H1 (cell line): ENCODE measurements around the gene HHIPL2. TPM values are rescaled to one million over a fixed set of nuclear protein-coding genes. Genes with fewer than 3 reads are reported as not detected.

Source experiments
- CTCF ChIA-PET: fragments of 300-600 bp; sonication (Branson Sonifier 250); formaldehyde crosslinking; loops from one replicate; lab custom pipeline; 2021; ENCODE audit not compliant: partially characterized antibody; lab: Charles Lee
- POLR2A ChIA-PET: fragments of 300-600 bp; sonication (Branson Sonifier 250); formaldehyde crosslinking; loops from one replicate; lab custom pipeline; 2021; ENCODE audit warnings: inconsistent platforms; ENCODE audit not compliant: partially characterized antibody; lab: Charles Lee
- DNase-seq, 2 experiments: peaks; one replicate each; pipeline versions ENCODE4 v3.0.0 to v3.0.0-alpha.2; 2010 to 2022; ENCODE audit warnings: low spot score in 2 of 2, low read depth in 1 of 2, mixed read lengths in 1 of 2
- FAIRE-seq: peaks from 2 replicates; lab custom pipeline; 2011; peaks lifted over from hg19 to GRCh38; lab: Jason Lieb, UNC
- H2AFZ ChIP-seq: 2 replicates; pipeline ENCODE4 v1.8.1; 2012; ENCODE audit warnings: low read length, inconsistent platforms
- H2AK5ac ChIP-seq: 2 replicates; pipeline ENCODE4 v1.6.1; 2013; ENCODE audit warnings: low read depth, low read length
- H2BK120ac ChIP-seq: replicated peaks from 2 replicates; pipeline ENCODE3; 2013; ENCODE audit warnings: low read depth, low read length, inconsistent platforms
- H2BK12ac ChIP-seq: 2 replicates; pipeline ENCODE4 v1.6.1; 2013; ENCODE audit warnings: low read depth, low read length
- H2BK15ac ChIP-seq: 2 replicates; pipeline ENCODE4 v1.6.1; 2013; ENCODE audit warnings: low read length
- H2BK20ac ChIP-seq: 2 replicates; pipeline ENCODE4 v1.6.1; 2013; ENCODE audit warnings: low read length
- H2BK5ac ChIP-seq: 2 replicates; pipeline ENCODE4 v1.6.1; 2013; ENCODE audit warnings: low read depth, low read length
- H3K14ac ChIP-seq: 2 replicates; pipeline ENCODE4 v1.6.1; 2013; ENCODE audit warnings: inconsistent platforms; ENCODE audit not compliant: insufficient read length
- H3K18ac ChIP-seq: 2 replicates; pipeline ENCODE4 v1.6.1; 2013; ENCODE audit warnings: low read length; ENCODE audit errors: extremely low read depth
- H3K23ac ChIP-seq: 2 replicates; pipeline ENCODE4 v1.6.1; 2013; ENCODE audit warnings: inconsistent platforms; ENCODE audit not compliant: insufficient read length
- H3K23me2 ChIP-seq: 2 replicates; pipeline ENCODE4 v1.6.1; 2013; ENCODE audit warnings: low read depth, low read length
- H3K27ac ChIP-seq: 2 replicates; pipeline ENCODE4 v1.6.1; 2011; ENCODE audit warnings: low read depth, low read length, inconsistent platforms
- H3K27me3 ChIP-seq, 4 experiments: replicated peaks in 1 of 4; 1 replicate in 1 of 4; 2 replicates in 3 of 4; pipeline versions ENCODE4 v1.6.1 to v1.8.1; 2011 to 2013; ENCODE audit warnings: low read length in 3 of 4, mild to moderate bottlenecking in 3 of 4, inconsistent platforms in 2 of 4, mixed read lengths in 2 of 4, moderate library complexity in 1 of 4; ENCODE audit not compliant: control insufficient read depth in 3 of 4, insufficient read depth in 3 of 4; ENCODE audit errors: extremely low read depth in 1 of 4
- H3K36me3 ChIP-seq, 4 experiments: 2 replicates each; pipeline versions ENCODE4 v1.6.1 to v1.8.1; 2011 to 2013; ENCODE audit warnings: mild to moderate bottlenecking in 4 of 4, low read length in 3 of 4, moderate library complexity in 2 of 4, control low read depth in 1 of 4, inconsistent platforms in 1 of 4; ENCODE audit not compliant: insufficient read depth in 4 of 4, control insufficient read depth in 2 of 4
- H3K4ac ChIP-seq: replicated peaks from 2 replicates; pipeline ENCODE3; 2013; ENCODE audit warnings: low read length, low read depth, mixed read lengths, inconsistent platforms; ENCODE audit not compliant: insufficient read length
- H3K4me1 ChIP-seq, 4 experiments: replicated peaks in 1 of 4; 1 replicate in 1 of 4; 2 replicates in 3 of 4; pipeline versions ENCODE4 v1.6.1 to v1.8.1; 2011 to 2013; ENCODE audit warnings: low read length in 3 of 4, inconsistent platforms in 2 of 4, mixed read lengths in 1 of 4; ENCODE audit not compliant: insufficient read depth in 4 of 4, control insufficient read depth in 3 of 4
- H3K4me2 ChIP-seq, 2 experiments: 2 replicates each; pipeline versions ENCODE4 v1.6.1 to v1.8.1; 2011 to 2013; ENCODE audit warnings: low read depth in 2 of 2, low read length in 2 of 2, control low read depth in 1 of 2, inconsistent platforms in 1 of 2, mild to moderate bottlenecking in 1 of 2; ENCODE audit not compliant: insufficient read depth in 1 of 2
- H3K4me3 ChIP-seq, 4 experiments: fragments of 200-600, 300-600 bp in 1 of 4; sonication (generic), shearing (Covaris generic), sonication (Bioruptor Twin) in 1 of 4; 2 replicates each; pipeline versions ENCODE4 v1.5.1 to v1.8.1; 2011 to 2016; ENCODE audit warnings: low read length in 4 of 4, low read depth in 3 of 4, control low read depth in 2 of 4, inconsistent platforms in 2 of 4, mild to moderate bottlenecking in 2 of 4, mixed read lengths in 1 of 4, moderate library complexity in 1 of 4; ENCODE audit not compliant: insufficient read depth in 2 of 4; ENCODE audit errors: extremely low read depth in 1 of 4
- H3K56ac ChIP-seq: replicated peaks from 2 replicates; pipeline ENCODE3; 2013; ENCODE audit warnings: low read depth, mild to moderate bottlenecking, mixed read lengths, low read length, inconsistent platforms; ENCODE audit not compliant: insufficient read length
- H3K79me1 ChIP-seq: 2 replicates; pipeline ENCODE4 v1.6.1; 2013; ENCODE audit warnings: low read depth, low read length, control low read depth
- H3K79me2 ChIP-seq, 2 experiments: 2 replicates each; pipeline versions ENCODE4 v1.6.1 to v1.8.1; 2012 to 2013; ENCODE audit warnings: low read length in 2 of 2, mild to moderate bottlenecking in 2 of 2, inconsistent platforms in 1 of 2; ENCODE audit not compliant: insufficient read depth in 2 of 2, control insufficient read depth in 1 of 2
- H3K9ac ChIP-seq, 4 experiments: replicated peaks in 1 of 4; 1 replicate in 1 of 4; 2 replicates in 3 of 4; pipeline versions ENCODE4 v1.6.1 to v1.8.1; 2011 to 2013; ENCODE audit warnings: low read depth in 3 of 4, low read length in 3 of 4, control low read depth in 2 of 4, mild to moderate bottlenecking in 2 of 4, moderate library complexity in 2 of 4, inconsistent platforms in 1 of 4; ENCODE audit errors: extremely low read depth in 1 of 4
- H3K9me3 ChIP-seq, 2 experiments: 2 replicates each; pipeline versions ENCODE4 v1.6.1 to v1.8.1; 2012 to 2013; ENCODE audit warnings: mild to moderate bottlenecking in 2 of 2, moderate library complexity in 2 of 2, control low read depth in 1 of 2, inconsistent platforms in 1 of 2, low read depth in 1 of 2, low read length in 1 of 2, mixed read lengths in 1 of 2; ENCODE audit not compliant: insufficient read depth in 2 of 2
- H4K20me1 ChIP-seq, 2 experiments: replicated peaks in 1 of 2; 2 replicates each; pipeline versions ENCODE3 to v1.8.1; 2011 to 2013; ENCODE audit warnings: inconsistent platforms in 2 of 2, low read length in 2 of 2, mild to moderate bottlenecking in 1 of 2; ENCODE audit not compliant: insufficient read depth in 2 of 2, control insufficient read depth in 1 of 2
- H4K5ac ChIP-seq: 2 replicates; pipeline ENCODE4 v1.6.1; 2013; ENCODE audit warnings: low read length, low read depth, mixed read lengths, inconsistent platforms; ENCODE audit not compliant: insufficient read length
- H4K8ac ChIP-seq: 2 replicates; pipeline ENCODE4 v1.8.0; 2013; ENCODE audit warnings: mild to moderate bottlenecking, moderate library complexity, low read length, inconsistent platforms; ENCODE audit not compliant: insufficient read depth; ENCODE audit errors: extremely low read depth
- H4K91ac ChIP-seq: replicated peaks from 2 replicates; pipeline ENCODE3; 2013; ENCODE audit warnings: low read length, mixed read lengths, inconsistent platforms; ENCODE audit not compliant: insufficient read length
- ATF2 ChIP-seq: IDR thresholded peaks from 2 replicates; pipeline ENCODE4 v1.6.1; 2012; ENCODE audit warnings: low read length, inconsistent platforms
- GTF2F1 ChIP-seq: IDR thresholded peaks from 2 replicates; pipeline ENCODE4 v1.6.1; 2012; ENCODE audit warnings: low read depth, low read length, improper control_type of control experiment, borderline replicate concordance
- HDAC2 ChIP-seq, 2 experiments: fragments of 300-600 bp in 1 of 2; sonication (generic) in 1 of 2; IDR thresholded peaks; 2 replicates each; pipeline ENCODE4 v1.6.1; 2011 to 2012; ENCODE audit warnings: low read depth in 2 of 2, low read length in 2 of 2, mild to moderate bottlenecking in 2 of 2, moderate library complexity in 2 of 2, borderline replicate concordance in 1 of 2, inconsistent platforms in 1 of 2
- KDM1A ChIP-seq: fragments of 200-600, 300-600 bp; sonication (generic); IDR thresholded peaks from 2 replicates; pipeline ENCODE4 v1.7.1; 2016; ENCODE audit warnings: mild to moderate bottlenecking, low read length, borderline replicate concordance
- MAX ChIP-seq: IDR thresholded peaks from 2 replicates; pipeline ENCODE4 v1.6.1; 2012; ENCODE audit warnings: inconsistent platforms
- POLR2A ChIP-seq, 2 experiments: IDR thresholded peaks; 1 replicate in 1 of 2; 2 replicates in 1 of 2; pipeline ENCODE4 v1.6.1; 2011; ENCODE audit warnings: low read depth in 2 of 2, low read length in 2 of 2, mild to moderate bottlenecking in 2 of 2; ENCODE audit errors: control extremely low read depth in 1 of 2
- SRF ChIP-seq: IDR thresholded peaks from 2 replicates; pipeline ENCODE4 v1.6.1; 2011; ENCODE audit warnings: mild to moderate bottlenecking, low read depth, low read length, moderate library complexity
- TBP ChIP-seq: IDR thresholded peaks from 2 replicates; pipeline ENCODE4 v1.6.1; 2011; ENCODE audit warnings: low read depth, low read length, improper control_type of control experiment
- USF2 ChIP-seq: IDR thresholded peaks from 2 replicates; pipeline ENCODE4 v1.6.1; 2011; ENCODE audit warnings: low read length, improper control_type of control experiment
- WGBS, 2 experiments: shearing (Covaris generic) in 1 of 2; methylation state at CpG; one replicate each; pipeline versions ENCODE4 v1.1.6 to v1.1.7; 2013 to 2015; ENCODE audit warnings: low lambda C conversion rate in 2 of 2, mixed read lengths in 2 of 2, inconsistent platforms in 1 of 2, low coverage in 1 of 2, missing lambda C conversion rate in 1 of 2; ENCODE audit not compliant: insufficient replicate concordance in 2 of 2, insufficient coverage in 1 of 2, insufficient read length in 1 of 2; ENCODE audit errors: extremely low coverage in 1 of 2, missing lambda C conversion rate in 1 of 2; 5-methylcytosine and 5-hydroxymethylcytosine counted together
- polyA plus RNA-seq, 7 experiments: library from polyadenylated mRNA; depleted of rRNA in 3 of 7; stranded (reverse) in 5 of 7; unstranded in 2 of 7; fragments of >200 nt in 5 of 7; fragments of 200-250 nt in 2 of 7; gene quantifications; 1 replicate in 5 of 7; 2 replicates in 1 of 7; 4 replicates in 1 of 7; pipeline versions ENCODE4 v1.2.1 to v1.2.3, GENCODE V29; 2011 to 2013; ENCODE audit warnings: missing spikeins in 2 of 7, mixed read lengths in 2 of 7
- total RNA-seq: library from RNA; stranded (reverse); fragmentation: NEBNext Ultra II Directional; extraction: Animal tissue kit (Norgen Biotek cat#: 25700); gene quantifications from 2 replicates; pipeline ENCODE4 v1.2.1, GENCODE V29; 2021

The HHIPL2 gene
- total and polyA plus RNA-seq, 2 of the 8 experiments (the other 6 are each of a cell fraction or from before 2014, with no cell fraction given) = 0.08 TPM; not detected in 1

- POLR2A ChIA-PET = no interaction called here
Observed at GRCh38 chr1:222594789-222595188, 46.9 kb upstream of the HHIPL2 start.

More at GRCh38 chr1:222594789-222595188, 46.9 kb upstream of the HHIPL2 start:
- 88% methylated on average over 3 of the region's 3 CpGs; no CpG with 5 or more reads in 1 of the 2 experiments for WGBS, 2 experiments
- Histone ChIP-seq H3K27me3 (no peaks in the 10 kb centered on the region), H3K9me3 (no peaks in the 10 kb centered on the region), H2BK5ac (no peak overlapping the region), H2BK15ac (no peak overlapping the region), H2BK20ac (no peak overlapping the region), H3K4me1 (no peaks in the 10 kb centered on the region; a peak in 1 of 7 replicates), H3K23me2 (peaks cover 4% of the 10 kb centered on the region; the same call in 1 of the 2 replicates), H3K4me3 (no peak overlapping the region), H2AFZ (no peak overlapping the region), H3K79me1 (no peaks in the 10 kb centered on the region), H3K79me2 (no peaks in the 10 kb centered on the region), H4K5ac (no peak overlapping the region), H4K20me1 (no peaks in the 10 kb centered on the region), H2AK5ac (no peak overlapping the region), H3K56ac (no peak overlapping the region), H3K4ac (no peak overlapping the region), H3K4me2 (no peak overlapping the region), H3K27ac (no peak overlapping the region), H2BK12ac (no peak overlapping the region), H2BK120ac (no peak overlapping the region), H4K8ac (no peak overlapping the region), H4K91ac (no peak overlapping the region), H3K23ac (no peak overlapping the region), H3K36me3 (no peaks in the 10 kb centered on the region), H3K14ac (no peak overlapping the region), H3K18ac (no peak overlapping the region), H3K9ac (no peak overlapping the region)
- FAIRE-seq (no peak), DNase-seq (no peak)
- TF ChIP-seq USF2 (no peak), ATF2 (no peak), TBP (no peak), POLR2A (IDR thresholded peaks at IDR 0.05; ENCODE audit: control extremely low read depth in 1 of 2, low read depth in 2 of 2, low read length in 2 of 2) (no peak), HDAC2 (IDR thresholded peaks at IDR 0.05; ENCODE audit: borderline replicate concordance in 1 of 2, low read depth in 2 of 2, low read length in 2 of 2) (no peak), GTF2F1 (no peak), SRF (no peak), MAX (no peak), KDM1A (no peak)
- CTCF ChIA-PET = interaction anchor here (1.5 kb wide), 1 partner anchor 130 kb away, joined by 4 read pairs; no protein-coding TSS in a partner anchor
